Astrocyte (in vitro differentiated cells and primary cell): Measurements from ENCODE around the gene ARHGAP40.

Source experiments
- EZH2 ChIP-seq: IDR thresholded peaks from 2 replicates; pipeline ENCODE4 v1.6.1; 2012; ENCODE audit warnings: mild to moderate bottlenecking, low read length, inconsistent platforms; ENCODE audit not compliant: insufficient read depth
- TF ChIP-seq, protein P1 (sequence below): IDR thresholded peaks from 2 replicates; pipeline ENCODE4 v1.5.1; 2011; ENCODE audit warnings: low read depth, mild to moderate bottlenecking, inconsistent platforms, low read length, moderate library complexity; ENCODE audit not compliant: insufficient read depth

DNA sequence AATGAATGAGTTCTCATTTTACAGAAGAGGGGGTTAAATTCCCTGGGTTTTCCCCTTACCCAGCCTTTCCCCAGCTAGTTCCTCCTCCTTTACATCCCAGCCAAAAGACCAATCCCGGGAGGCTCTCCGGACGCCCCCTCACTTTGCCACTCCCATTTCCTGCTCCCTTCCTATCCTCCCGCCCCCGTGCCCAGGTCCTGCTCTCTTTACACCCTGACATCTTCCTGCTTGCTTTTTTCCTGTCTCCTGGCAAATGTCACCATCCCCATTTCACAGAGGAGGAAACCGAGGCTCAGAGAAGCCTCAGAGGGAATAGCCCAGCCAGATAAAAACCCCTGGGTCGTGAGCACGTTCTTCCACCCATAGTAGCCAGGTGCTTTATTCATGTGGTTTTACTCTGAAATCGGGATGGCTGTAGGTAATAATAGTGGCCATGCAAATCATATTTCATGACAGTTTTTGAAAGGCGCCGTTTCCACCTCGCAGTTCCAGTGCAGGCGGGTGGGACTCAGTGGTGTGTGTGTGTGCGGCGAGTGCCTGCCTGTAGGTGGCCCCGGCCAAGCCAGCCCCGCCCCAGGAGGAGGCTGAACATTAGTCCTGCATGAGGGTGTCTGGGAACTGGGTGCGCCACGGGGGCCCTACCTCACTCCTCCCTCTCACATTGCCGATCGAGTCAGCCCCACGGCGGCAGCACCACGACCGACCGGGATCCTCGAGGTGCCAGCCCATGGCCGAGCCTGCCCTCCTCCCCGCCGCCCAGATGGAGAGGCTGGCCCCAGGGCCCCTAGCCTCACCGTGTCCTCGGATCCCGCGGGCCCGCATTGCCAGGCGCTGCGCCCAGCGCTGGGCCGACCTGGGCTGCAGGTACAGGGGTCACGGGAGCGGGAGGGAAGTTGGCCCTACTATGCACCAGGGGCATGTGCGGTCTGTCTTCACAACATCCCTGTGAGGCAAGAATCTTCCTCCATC, at the start of gene ARHGAP40:
- TF ChIP-seq, protein P1, sequence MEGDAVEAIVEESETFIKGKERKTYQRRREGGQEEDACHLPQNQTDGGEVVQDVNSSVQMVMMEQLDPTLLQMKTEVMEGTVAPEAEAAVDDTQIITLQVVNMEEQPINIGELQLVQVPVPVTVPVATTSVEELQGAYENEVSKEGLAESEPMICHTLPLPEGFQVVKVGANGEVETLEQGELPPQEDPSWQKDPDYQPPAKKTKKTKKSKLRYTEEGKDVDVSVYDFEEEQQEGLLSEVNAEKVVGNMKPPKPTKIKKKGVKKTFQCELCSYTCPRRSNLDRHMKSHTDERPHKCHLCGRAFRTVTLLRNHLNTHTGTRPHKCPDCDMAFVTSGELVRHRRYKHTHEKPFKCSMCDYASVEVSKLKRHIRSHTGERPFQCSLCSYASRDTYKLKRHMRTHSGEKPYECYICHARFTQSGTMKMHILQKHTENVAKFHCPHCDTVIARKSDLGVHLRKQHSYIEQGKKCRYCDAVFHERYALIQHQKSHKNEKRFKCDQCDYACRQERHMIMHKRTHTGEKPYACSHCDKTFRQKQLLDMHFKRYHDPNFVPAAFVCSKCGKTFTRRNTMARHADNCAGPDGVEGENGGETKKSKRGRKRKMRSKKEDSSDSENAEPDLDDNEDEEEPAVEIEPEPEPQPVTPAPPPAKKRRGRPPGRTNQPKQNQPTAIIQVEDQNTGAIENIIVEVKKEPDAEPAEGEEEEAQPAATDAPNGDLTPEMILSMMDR = peak; percentile 5
- peak; percentile 50 for TF ChIP-seq EZH2
